Endodermal cell (in vitro differentiated cells): ENCODE results near the gene DGKQ. TPM values are rescaled to one million over a fixed set of nuclear protein-coding genes. Genes with fewer than 3 reads are reported as not detected.

Experiments used
- DNase-seq: peaks from one replicate; pipeline ENCODE4 v3.0.0-alpha.2; 2017
- H3K27ac ChIP-seq: 2 replicates; pipeline ENCODE4 v1.5.1; 2013; ENCODE audit warnings: mild to moderate bottlenecking, low read depth, low read length, moderate library complexity
- H3K27me3 ChIP-seq: 2 replicates; pipeline ENCODE4 v1.6.1; 2013; ENCODE audit warnings: mild to moderate bottlenecking, low read length, moderate library complexity; ENCODE audit not compliant: insufficient read depth, control insufficient read depth, poor library complexity, severe bottlenecking
- H3K36me3 ChIP-seq: 2 replicates; pipeline ENCODE4 v1.7.0; 2013; ENCODE audit warnings: mild to moderate bottlenecking, low read length, moderate library complexity; ENCODE audit not compliant: control insufficient read depth, insufficient read depth
- H3K4me1 ChIP-seq: one replicate; pipeline ENCODE4 v1.7.0; 2013; ENCODE audit warnings: low read length; ENCODE audit not compliant: control insufficient read depth, insufficient read depth
- H3K4me3 ChIP-seq: 2 replicates; pipeline ENCODE4 v1.5.1; 2013; ENCODE audit warnings: mild to moderate bottlenecking, low read length, moderate library complexity
- H3K9ac ChIP-seq: 2 replicates; pipeline ENCODE4 v1.6.1; 2013; ENCODE audit warnings: mild to moderate bottlenecking, low read length, moderate library complexity; ENCODE audit not compliant: poor library complexity, severe bottlenecking; ENCODE audit errors: extremely low read depth
- H3K9me3 ChIP-seq: 2 replicates; pipeline ENCODE4 v1.6.1; 2013; ENCODE audit warnings: mild to moderate bottlenecking, low read length, moderate library complexity; ENCODE audit not compliant: control insufficient read depth
- H3K27ac Mint-ChIP-seq: 2 replicates; pipeline ENCODE4 v1.8.0; 2020; ENCODE audit warnings: mixed read lengths
- H3K27me3 Mint-ChIP-seq: 2 replicates; pipeline ENCODE4 v1.8.0; 2021; ENCODE audit warnings: mild to moderate bottlenecking, mixed read lengths; ENCODE audit not compliant: insufficient read depth
- H3K36me3 Mint-ChIP-seq: 2 replicates; pipeline ENCODE4 v1.8.0; 2020; ENCODE audit warnings: low read depth, mixed read lengths
- H3K4me1 Mint-ChIP-seq: 2 replicates; pipeline ENCODE4 v1.8.0; 2020; ENCODE audit warnings: mixed read lengths
- H3K4me3 Mint-ChIP-seq: 2 replicates; pipeline ENCODE4 v1.8.0; 2020; ENCODE audit warnings: mild to moderate bottlenecking, moderate library complexity, mixed read lengths
- H3K9me3 Mint-ChIP-seq: 2 replicates; pipeline ENCODE4 v1.8.0; 2020; ENCODE audit warnings: mild to moderate bottlenecking, mixed read lengths
- WGBS, 2 experiments: methylation state at CpG; one replicate each; pipeline versions ENCODE4 v1.1.5 to v1.1.7; 2013; ENCODE audit warnings: missing lambda C conversion rate in 2 of 2, mixed read lengths in 1 of 2; ENCODE audit not compliant: insufficient coverage in 1 of 2, insufficient read length in 1 of 2; 5-methylcytosine and 5-hydroxymethylcytosine counted together
- total RNA-seq, 2 donors: library from RNA; stranded (reverse); fragmentation: NEBNext Ultra II Directional in 1 of 2; extraction: Animal tissue kit (Norgen Biotek cat#: 25700) in 1 of 2; gene quantifications; 2 replicates in 1 of 2; 3 replicates in 1 of 2; pipeline ENCODE4 v1.2.1, GENCODE V29; 2021
- TF ChIP-seq, protein P1 (sequence below): fragments of 200-600 bp; sonication (generic); conservative IDR thresholded peaks from 2 replicates; pipeline ENCODE4 v1.5.0; 2021; ENCODE audit warnings: antibody characterized with exemption, mild to moderate bottlenecking

Gene DGKQ
- total RNA-seq, 2 donors from 2014 or later, result 26.3 to 31.1 TPM

- Mint-ChIP-seq H3K36me3 (peaks cover 20% of the 10 kb centered on the region), H3K4me1 (no peaks in the 10 kb centered on the region), H3K4me3 (no peak overlapping the region), H3K27me3 (no peaks in the 10 kb centered on the region), H3K27ac (no peak overlapping the region), H3K9me3 (no peaks in the 10 kb centered on the region)
- H3K36me3 ChIP-seq, result no peaks in the 10 kb centered on the region
- TF ChIP-seq, protein P1, sequence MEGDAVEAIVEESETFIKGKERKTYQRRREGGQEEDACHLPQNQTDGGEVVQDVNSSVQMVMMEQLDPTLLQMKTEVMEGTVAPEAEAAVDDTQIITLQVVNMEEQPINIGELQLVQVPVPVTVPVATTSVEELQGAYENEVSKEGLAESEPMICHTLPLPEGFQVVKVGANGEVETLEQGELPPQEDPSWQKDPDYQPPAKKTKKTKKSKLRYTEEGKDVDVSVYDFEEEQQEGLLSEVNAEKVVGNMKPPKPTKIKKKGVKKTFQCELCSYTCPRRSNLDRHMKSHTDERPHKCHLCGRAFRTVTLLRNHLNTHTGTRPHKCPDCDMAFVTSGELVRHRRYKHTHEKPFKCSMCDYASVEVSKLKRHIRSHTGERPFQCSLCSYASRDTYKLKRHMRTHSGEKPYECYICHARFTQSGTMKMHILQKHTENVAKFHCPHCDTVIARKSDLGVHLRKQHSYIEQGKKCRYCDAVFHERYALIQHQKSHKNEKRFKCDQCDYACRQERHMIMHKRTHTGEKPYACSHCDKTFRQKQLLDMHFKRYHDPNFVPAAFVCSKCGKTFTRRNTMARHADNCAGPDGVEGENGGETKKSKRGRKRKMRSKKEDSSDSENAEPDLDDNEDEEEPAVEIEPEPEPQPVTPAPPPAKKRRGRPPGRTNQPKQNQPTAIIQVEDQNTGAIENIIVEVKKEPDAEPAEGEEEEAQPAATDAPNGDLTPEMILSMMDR, result no peak
- no peaks in the 10 kb centered on the region for H3K4me1 ChIP-seq
- H3K27ac ChIP-seq, result no peak overlapping the region
- H3K9me3 ChIP-seq, result no peaks in the 10 kb centered on the region
- no peak overlapping the region for H3K9ac ChIP-seq
- WGBS, 2 experiments, result 94 to 98% methylated on average over 43 to 45 of the region's 45 CpGs
- DNase-seq, result no peak
- no peak overlapping the region for H3K4me3 ChIP-seq
- no peaks in the 10 kb centered on the region for H3K27me3 ChIP-seq
Observed at GRCh38 chr4:957581-958313, 15.6 kb downstream of the DGKQ start.

DNA sequence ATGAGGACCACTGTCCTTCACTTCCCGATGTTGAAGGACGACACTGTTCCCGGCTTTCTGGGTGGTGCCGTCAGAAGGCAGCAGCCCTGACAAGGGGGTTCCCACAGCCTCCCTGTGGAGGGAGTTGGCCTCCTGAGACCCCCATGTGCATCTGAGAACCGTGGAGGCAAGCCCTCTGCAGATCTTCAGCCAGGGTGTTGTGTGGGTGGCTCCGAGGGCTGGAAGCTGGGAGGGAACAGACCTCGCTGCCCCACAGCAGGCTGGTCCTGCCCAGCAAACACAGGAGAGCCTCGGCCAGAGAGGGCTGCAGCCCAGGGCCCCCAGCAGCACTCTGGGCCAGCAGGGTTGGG lies 16.2 kb downstream of the DGKQ start:
- WGBS, 2 experiments, result 88 to 92% methylated on average over 2 to 8 of the region's 8 CpGs
- H3K36me3 Mint-ChIP-seq, result peaks cover 20% of the 10 kb centered on the region
- Histone ChIP-seq H3K27ac (no peak overlapping the region), H3K4me3 (no peak overlapping the region), H3K36me3 (no peaks in the 10 kb centered on the region), H3K9me3 (no peaks in the 10 kb centered on the region), H3K9ac (no peak overlapping the region), H3K27me3 (no peaks in the 10 kb centered on the region), H3K4me1 (no peaks in the 10 kb centered on the region)
- TF ChIP-seq, protein P1, result no peak
- H3K4me3 Mint-ChIP-seq, result no peak overlapping the region
- no peaks in the 10 kb centered on the region for H3K27me3 Mint-ChIP-seq
- no peaks in the 10 kb centered on the region for H3K9me3 Mint-ChIP-seq
- H3K27ac Mint-ChIP-seq, result no peak overlapping the region
- DNase-seq, result no peak
- no peaks in the 10 kb centered on the region for H3K4me1 Mint-ChIP-seq

DNA sequence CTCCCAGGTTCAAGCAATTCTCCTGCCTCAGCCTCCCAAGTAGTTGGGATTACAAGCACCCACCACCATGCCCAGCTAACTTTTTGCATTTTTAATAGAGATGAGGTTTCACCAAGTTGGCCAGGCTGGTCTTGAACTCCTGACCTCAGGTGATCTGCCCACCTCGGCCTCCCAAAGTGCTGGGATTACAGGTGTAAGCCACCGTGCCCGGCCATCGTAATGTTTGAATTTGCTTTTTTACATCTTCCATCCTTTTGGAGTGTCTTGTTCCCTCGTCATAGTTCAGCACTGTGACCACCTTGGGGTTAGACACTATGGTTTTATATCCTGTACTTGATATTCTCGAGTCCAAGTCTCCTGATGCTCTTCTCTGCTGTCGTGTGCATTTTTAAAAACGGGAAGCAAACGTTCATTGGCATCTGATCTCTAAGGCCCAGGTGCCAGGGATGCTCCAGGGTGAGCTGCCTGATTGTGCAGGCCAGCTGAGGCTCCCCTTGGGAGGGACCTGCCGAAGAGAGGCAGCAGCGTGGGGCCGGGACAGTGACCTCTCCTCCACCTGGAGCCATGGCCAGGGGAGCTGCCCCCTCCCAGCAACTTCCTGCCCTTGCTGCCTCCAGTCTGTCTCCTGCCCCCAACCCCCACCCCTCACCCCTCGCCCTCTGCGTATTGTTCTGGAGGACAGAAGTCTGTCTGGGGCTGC lies 16.7 kb downstream of the DGKQ start:
- H3K27me3 Mint-ChIP-seq, result no peaks in the 10 kb centered on the region
- no peak overlapping the region for H3K4me3 Mint-ChIP-seq
- TF ChIP-seq, protein P1, result no peak
- Histone ChIP-seq H3K4me3 (no peak overlapping the region), H3K27ac (no peak overlapping the region), H3K36me3 (no peaks in the 10 kb centered on the region), H3K27me3 (no peaks in the 10 kb centered on the region), H3K9me3 (no peaks in the 10 kb centered on the region), H3K4me1 (no peaks in the 10 kb centered on the region), H3K9ac (no peak overlapping the region)
- H3K4me1 Mint-ChIP-seq, result no peaks in the 10 kb centered on the region
- WGBS, 2 experiments, result 89 to 90% methylated on average over 12 to 14 of the region's 14 CpGs
- peaks cover 16% of the 10 kb centered on the region for H3K36me3 Mint-ChIP-seq
- DNase-seq, result peak; percentile 43
- H3K27ac Mint-ChIP-seq, result no peak overlapping the region
- H3K9me3 Mint-ChIP-seq, result no peaks in the 10 kb centered on the region
